Neural cell (in vitro differentiated cells): ENCODE measurements around the gene CISH. TPM values are rescaled to one million over a fixed set of nuclear protein-coding genes. Genes with fewer than 3 reads are reported as not detected.

Source experiments
- H2AFZ ChIP-seq: fragments of 200-600, 300-800 bp; sonication (generic), shearing (Covaris generic); 2 replicates; pipeline ENCODE4 v1.6.0; 2014; ENCODE audit warnings: low read depth, mild to moderate bottlenecking, antibody characterized with exemption, low read length, moderate library complexity
- H3F3A ChIP-seq: fragments of 200-600 bp; shearing (Covaris generic); 2 replicates; pipeline ENCODE4 v1.6.1; 2016; ENCODE audit warnings: mild to moderate bottlenecking, moderate library complexity, mixed read lengths, antibody characterized with exemption, low read length; ENCODE audit not compliant: insufficient read depth, poor library complexity, severe bottlenecking
- H3K27ac ChIP-seq: fragments of 200-600, 300-800 bp; sonication (generic), shearing (Covaris generic); 2 replicates; pipeline ENCODE4 v1.5.1; 2014; ENCODE audit warnings: mild to moderate bottlenecking, low read length, moderate library complexity
- H3K27me3 ChIP-seq: fragments of 300-800, 200-600 bp; sonication (generic), shearing (Covaris generic); 2 replicates; pipeline ENCODE4 v1.6.0; 2014; ENCODE audit warnings: mild to moderate bottlenecking, low read depth, low read length, moderate library complexity; ENCODE audit not compliant: insufficient read depth
- H3K36me3 ChIP-seq: fragments of 300-800, 200-600 bp; sonication (generic), shearing (Covaris generic); 2 replicates; pipeline ENCODE4 v1.5.1; 2014; ENCODE audit warnings: mild to moderate bottlenecking, antibody characterized with exemption, low read length, moderate library complexity; ENCODE audit not compliant: insufficient read depth
- H3K4me2 ChIP-seq: fragments of 300-800, 200-600 bp; sonication (generic), shearing (Covaris generic); 2 replicates; pipeline ENCODE4 v1.6.0; 2014; ENCODE audit warnings: mild to moderate bottlenecking, low read length
- H3K4me3 ChIP-seq: fragments of 300-800, 200-600 bp; sonication (generic), shearing (Covaris generic); 2 replicates; pipeline ENCODE4 v1.5.1; 2014; ENCODE audit warnings: mild to moderate bottlenecking, low read length, moderate library complexity
- H3K79me2 ChIP-seq: fragments of 200-600 bp; shearing (Covaris generic); replicated peaks from 2 replicates; pipeline ENCODE4 v1.6.0; 2014; ENCODE audit warnings: mild to moderate bottlenecking, low read length, moderate library complexity; ENCODE audit not compliant: insufficient read depth
- H3K9ac ChIP-seq: fragments of 300-800, 200-600 bp; sonication (generic), shearing (Covaris generic); 2 replicates; pipeline ENCODE4 v1.6.1; 2016; ENCODE audit warnings: mild to moderate bottlenecking, low read length, mixed read lengths
- H3K9me2 ChIP-seq: fragments of 200-600 bp; shearing (Covaris generic); 2 replicates; pipeline ENCODE4 v1.6.1; 2016; ENCODE audit warnings: mild to moderate bottlenecking, low read length, mixed read lengths; ENCODE audit not compliant: insufficient read depth
- H3K9me3 ChIP-seq: fragments of 200-600, 300-800 bp; sonication (generic), shearing (Covaris generic); 2 replicates; pipeline ENCODE4 v1.6.1; 2016; ENCODE audit warnings: mild to moderate bottlenecking, mixed run types, low read length, moderate library complexity, mixed read lengths
- H4K20me1 ChIP-seq: fragments of 200-600 bp; shearing (Covaris generic); 2 replicates; pipeline ENCODE4 v1.6.1; 2016; ENCODE audit warnings: mild to moderate bottlenecking, mixed run types; ENCODE audit not compliant: insufficient read depth
- EP300 ChIP-seq: fragments of 450-650 bp; conservative IDR thresholded peaks from 2 replicates; pipeline ENCODE4 v1.6.1; 2014; ENCODE audit warnings: antibody characterized with exemption, mild to moderate bottlenecking, moderate library complexity; ENCODE audit not compliant: poor library complexity, severe bottlenecking
- EZH2 ChIP-seq: fragments of 200-600, 300-800 bp; shearing (Covaris generic), sonication (generic); IDR thresholded peaks from 2 replicates; pipeline ENCODE4 v1.6.1; 2014; ENCODE audit warnings: antibody characterized with exemption, low read length, borderline replicate concordance, mild to moderate bottlenecking; ENCODE audit not compliant: insufficient read depth, poor library complexity, severe bottlenecking
- MXI1 ChIP-seq: fragments of 450-650 bp; conservative IDR thresholded peaks from 2 replicates; pipeline ENCODE4 v1.6.1; 2014; ENCODE audit warnings: antibody characterized with exemption, mild to moderate bottlenecking; ENCODE audit not compliant: poor library complexity, severe bottlenecking
- POLR2AphosphoS5 ChIP-seq: IDR thresholded peaks from 2 replicates; pipeline ENCODE4 v1.6.1; 2012
- RAD21 ChIP-seq: fragments of 450-650 bp; conservative IDR thresholded peaks from 2 replicates; pipeline ENCODE4 v1.6.1; 2014; ENCODE audit warnings: antibody characterized with exemption, mild to moderate bottlenecking, moderate library complexity
- SMC3 ChIP-seq: fragments of 450-650 bp; conservative IDR thresholded peaks from 2 replicates; pipeline ENCODE4 v1.6.1; 2014; ENCODE audit warnings: antibody characterized with exemption, mild to moderate bottlenecking, moderate library complexity; ENCODE audit not compliant: poor library complexity
- TAF1 ChIP-seq: IDR thresholded peaks from 2 replicates; pipeline ENCODE4 v1.6.1; 2012; ENCODE audit warnings: low read depth
- polyA plus RNA-seq: library from polyadenylated mRNA; depleted of rRNA; stranded (reverse); fragments of >200 nt; gene quantifications from 2 replicates; pipeline ENCODE4 v1.2.3, GENCODE V29; 2014
- TF ChIP-seq, protein P1 (sequence below): fragments of 450-650 bp; IDR thresholded peaks from 2 replicates; pipeline ENCODE4 v1.5.1; 2014; ENCODE audit warnings: antibody characterized with exemption, mild to moderate bottlenecking, moderate library complexity; ENCODE audit not compliant: poor library complexity, severe bottlenecking
- TF ChIP-seq, protein P2 (sequence below): IDR thresholded peaks from 2 replicates; pipeline ENCODE4 v1.6.1; 2012; ENCODE audit warnings: borderline replicate concordance

The CISH gene
- polyA plus RNA-seq, 1 donor from 2014 or later = not detected

DNA sequence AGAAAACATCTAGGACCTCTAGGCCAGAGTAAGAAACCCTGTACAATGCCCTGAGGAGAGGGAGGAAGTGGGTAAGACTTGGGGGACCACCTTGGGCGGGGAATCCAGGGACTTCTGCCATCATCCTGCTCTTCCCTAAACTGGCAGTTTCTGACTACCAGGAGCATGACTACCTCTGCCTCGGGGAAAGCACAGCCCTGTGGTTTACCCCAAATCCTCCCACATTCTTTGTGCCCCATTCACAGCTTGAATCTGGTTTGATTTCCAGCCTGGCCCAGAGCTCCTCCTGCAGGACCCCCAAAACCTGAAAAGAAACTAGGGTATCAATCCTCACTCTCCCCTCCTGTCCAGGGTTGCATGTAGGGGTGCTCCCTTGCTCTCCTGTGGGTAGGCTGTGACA lies 48.7 kb downstream of the CISH start:
- TF ChIP-seq SMC3 (no peak), MXI1 (no peak), RAD21 (no peak), EP300 (no peak), EZH2 (no peak)
- TF ChIP-seq, protein P1, sequence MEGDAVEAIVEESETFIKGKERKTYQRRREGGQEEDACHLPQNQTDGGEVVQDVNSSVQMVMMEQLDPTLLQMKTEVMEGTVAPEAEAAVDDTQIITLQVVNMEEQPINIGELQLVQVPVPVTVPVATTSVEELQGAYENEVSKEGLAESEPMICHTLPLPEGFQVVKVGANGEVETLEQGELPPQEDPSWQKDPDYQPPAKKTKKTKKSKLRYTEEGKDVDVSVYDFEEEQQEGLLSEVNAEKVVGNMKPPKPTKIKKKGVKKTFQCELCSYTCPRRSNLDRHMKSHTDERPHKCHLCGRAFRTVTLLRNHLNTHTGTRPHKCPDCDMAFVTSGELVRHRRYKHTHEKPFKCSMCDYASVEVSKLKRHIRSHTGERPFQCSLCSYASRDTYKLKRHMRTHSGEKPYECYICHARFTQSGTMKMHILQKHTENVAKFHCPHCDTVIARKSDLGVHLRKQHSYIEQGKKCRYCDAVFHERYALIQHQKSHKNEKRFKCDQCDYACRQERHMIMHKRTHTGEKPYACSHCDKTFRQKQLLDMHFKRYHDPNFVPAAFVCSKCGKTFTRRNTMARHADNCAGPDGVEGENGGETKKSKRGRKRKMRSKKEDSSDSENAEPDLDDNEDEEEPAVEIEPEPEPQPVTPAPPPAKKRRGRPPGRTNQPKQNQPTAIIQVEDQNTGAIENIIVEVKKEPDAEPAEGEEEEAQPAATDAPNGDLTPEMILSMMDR = no peak
- Histone ChIP-seq H3K27ac (no peak overlapping the region), H2AFZ (no peak overlapping the region), H3K9me3 (no peaks in the 10 kb centered on the region), H3K79me2 (no peaks in the 10 kb centered on the region), H3K4me3 (no peak overlapping the region), H4K20me1 (no peaks in the 10 kb centered on the region), H3K4me2 (no peak overlapping the region), H3F3A (no peaks in the 10 kb centered on the region), H3K36me3 (no peaks in the 10 kb centered on the region), H3K9me2 (no peaks in the 10 kb centered on the region), H3K9ac (no peak overlapping the region), H3K27me3 (no peaks in the 10 kb centered on the region)

DNA sequence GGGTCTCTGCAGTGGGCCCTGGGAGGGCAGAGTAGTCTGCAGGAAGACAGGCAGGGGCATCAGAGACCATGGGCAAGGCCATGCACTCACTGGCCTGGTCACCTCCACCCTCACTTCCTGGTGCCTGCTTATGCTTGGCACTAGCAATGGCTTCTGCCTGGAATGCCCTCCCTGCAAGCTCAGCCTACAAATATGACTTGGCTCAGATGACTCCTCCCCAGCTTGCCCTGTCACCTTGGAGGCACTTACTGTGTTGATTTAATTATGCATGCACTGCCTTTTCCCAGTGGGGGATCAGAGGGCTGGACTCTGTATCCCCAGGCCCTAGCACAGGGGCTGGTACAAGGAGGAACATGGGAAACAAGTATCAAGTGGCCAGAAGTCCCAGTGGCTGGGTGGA lies 51.9 kb downstream of the CISH start:
- TF ChIP-seq MXI1 (no peak), POLR2AphosphoS5 (no peak), EP300 (no peak), TAF1 (no peak), EZH2 (no peak)
- TF ChIP-seq, protein P2, sequence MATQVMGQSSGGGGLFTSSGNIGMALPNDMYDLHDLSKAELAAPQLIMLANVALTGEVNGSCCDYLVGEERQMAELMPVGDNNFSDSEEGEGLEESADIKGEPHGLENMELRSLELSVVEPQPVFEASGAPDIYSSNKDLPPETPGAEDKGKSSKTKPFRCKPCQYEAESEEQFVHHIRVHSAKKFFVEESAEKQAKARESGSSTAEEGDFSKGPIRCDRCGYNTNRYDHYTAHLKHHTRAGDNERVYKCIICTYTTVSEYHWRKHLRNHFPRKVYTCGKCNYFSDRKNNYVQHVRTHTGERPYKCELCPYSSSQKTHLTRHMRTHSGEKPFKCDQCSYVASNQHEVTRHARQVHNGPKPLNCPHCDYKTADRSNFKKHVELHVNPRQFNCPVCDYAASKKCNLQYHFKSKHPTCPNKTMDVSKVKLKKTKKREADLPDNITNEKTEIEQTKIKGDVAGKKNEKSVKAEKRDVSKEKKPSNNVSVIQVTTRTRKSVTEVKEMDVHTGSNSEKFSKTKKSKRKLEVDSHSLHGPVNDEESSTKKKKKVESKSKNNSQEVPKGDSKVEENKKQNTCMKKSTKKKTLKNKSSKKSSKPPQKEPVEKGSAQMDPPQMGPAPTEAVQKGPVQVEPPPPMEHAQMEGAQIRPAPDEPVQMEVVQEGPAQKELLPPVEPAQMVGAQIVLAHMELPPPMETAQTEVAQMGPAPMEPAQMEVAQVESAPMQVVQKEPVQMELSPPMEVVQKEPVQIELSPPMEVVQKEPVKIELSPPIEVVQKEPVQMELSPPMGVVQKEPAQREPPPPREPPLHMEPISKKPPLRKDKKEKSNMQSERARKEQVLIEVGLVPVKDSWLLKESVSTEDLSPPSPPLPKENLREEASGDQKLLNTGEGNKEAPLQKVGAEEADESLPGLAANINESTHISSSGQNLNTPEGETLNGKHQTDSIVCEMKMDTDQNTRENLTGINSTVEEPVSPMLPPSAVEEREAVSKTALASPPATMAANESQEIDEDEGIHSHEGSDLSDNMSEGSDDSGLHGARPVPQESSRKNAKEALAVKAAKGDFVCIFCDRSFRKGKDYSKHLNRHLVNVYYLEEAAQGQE = no peak
- TF ChIP-seq, protein P1 = no peak
- Histone ChIP-seq H3K9me3 (no peaks in the 10 kb centered on the region), H3K79me2 (no peaks in the 10 kb centered on the region), H3F3A (no peaks in the 10 kb centered on the region), H2AFZ (no peak overlapping the region), H3K9ac (no peak overlapping the region), H3K4me2 (no peak overlapping the region), H3K9me2 (no peaks in the 10 kb centered on the region), H3K27me3 (no peaks in the 10 kb centered on the region), H3K36me3 (no peaks in the 10 kb centered on the region), H3K4me3 (no peak overlapping the region), H3K27ac (no peak overlapping the region), H4K20me1 (no peaks in the 10 kb centered on the region)
